Lower leg skin (tissue), 3 donors: Measurements from ENCODE around the gene SAMD8.

ENCODE experiments used
- POLR2A ChIP-seq, 2 donors: fragments of 450-650 bp; IDR thresholded peaks; one replicate each; pipeline ENCODE4 v1.6.1; 2016 to 2017; ENCODE audit warnings: antibody characterized with exemption in 2 of 2, mild to moderate bottlenecking in 1 of 2, moderate library complexity in 1 of 2
- TF ChIP-seq, protein P1 (sequence below), 3 donors: fragments of 450-650 bp; IDR thresholded peaks; one replicate each; pipeline ENCODE4 v1.5.1; 2016; ENCODE audit warnings: antibody characterized with exemption in 3 of 3, mild to moderate bottlenecking in 3 of 3, moderate library complexity in 2 of 3

DNA sequence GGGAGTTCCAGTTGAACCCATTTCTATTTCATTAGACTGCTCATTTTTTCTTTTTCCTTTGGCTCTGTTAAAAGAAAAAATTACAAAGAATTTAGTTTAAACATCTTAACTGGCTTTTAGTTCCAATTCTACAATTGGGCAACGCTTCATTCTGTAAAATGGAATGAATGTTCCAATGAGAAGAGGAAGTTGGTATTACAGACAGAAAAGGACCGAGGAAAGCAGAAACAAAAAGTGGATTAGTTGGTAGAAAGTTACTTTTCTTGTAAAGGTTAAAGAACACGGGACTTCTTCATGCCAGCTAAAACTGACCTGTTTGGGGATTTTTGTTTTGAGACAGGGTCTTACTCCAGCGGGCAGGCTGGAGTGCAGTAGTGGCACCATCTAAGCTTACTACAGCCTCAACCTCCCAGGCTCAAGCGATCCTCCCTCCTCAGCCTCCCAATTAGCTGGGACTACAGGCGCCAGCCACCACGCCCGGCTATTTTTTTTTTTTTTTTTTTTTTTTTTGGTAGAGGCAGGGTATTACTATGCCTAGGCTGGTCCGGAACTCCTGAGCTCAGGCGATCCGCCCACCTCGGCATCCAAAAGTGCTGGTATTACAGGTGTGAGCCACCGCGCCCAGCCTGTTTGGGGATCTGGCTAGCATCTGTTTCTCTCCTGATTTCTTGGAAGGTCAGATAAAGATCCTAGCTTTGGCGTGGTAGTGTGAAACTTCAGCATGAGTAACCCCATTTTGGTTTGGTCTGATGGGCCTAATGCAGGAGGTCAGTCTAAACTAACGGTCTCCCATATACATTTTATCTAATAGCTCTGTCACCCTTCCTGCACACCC, 97.8 kb downstream of the SAMD8 start:
- TF ChIP-seq POLR2A (IDR thresholded peaks at IDR 0.05) = no peak
- TF ChIP-seq, protein P1, sequence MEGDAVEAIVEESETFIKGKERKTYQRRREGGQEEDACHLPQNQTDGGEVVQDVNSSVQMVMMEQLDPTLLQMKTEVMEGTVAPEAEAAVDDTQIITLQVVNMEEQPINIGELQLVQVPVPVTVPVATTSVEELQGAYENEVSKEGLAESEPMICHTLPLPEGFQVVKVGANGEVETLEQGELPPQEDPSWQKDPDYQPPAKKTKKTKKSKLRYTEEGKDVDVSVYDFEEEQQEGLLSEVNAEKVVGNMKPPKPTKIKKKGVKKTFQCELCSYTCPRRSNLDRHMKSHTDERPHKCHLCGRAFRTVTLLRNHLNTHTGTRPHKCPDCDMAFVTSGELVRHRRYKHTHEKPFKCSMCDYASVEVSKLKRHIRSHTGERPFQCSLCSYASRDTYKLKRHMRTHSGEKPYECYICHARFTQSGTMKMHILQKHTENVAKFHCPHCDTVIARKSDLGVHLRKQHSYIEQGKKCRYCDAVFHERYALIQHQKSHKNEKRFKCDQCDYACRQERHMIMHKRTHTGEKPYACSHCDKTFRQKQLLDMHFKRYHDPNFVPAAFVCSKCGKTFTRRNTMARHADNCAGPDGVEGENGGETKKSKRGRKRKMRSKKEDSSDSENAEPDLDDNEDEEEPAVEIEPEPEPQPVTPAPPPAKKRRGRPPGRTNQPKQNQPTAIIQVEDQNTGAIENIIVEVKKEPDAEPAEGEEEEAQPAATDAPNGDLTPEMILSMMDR (IDR thresholded peaks at IDR 0.05) = no peak
